ENCODE measurements around the gene BMP8A.
"Not testable (repeated sequence)": the region's sequence is repeated elsewhere in the genome, so short reads cannot be mapped to it uniquely, and the experiment has no call there.

BMP8A gene

GRCh38 chr1:39493043-39493810 lies 1.8 kb downstream of the BMP8A start:
- Mint-ChIP-seq H3K4me3 (peak overlapping the region; percentile 61), H3K27ac (peak overlapping the region; percentile 23), H3K27me3 (peaks cover 14% of the 10 kb centered on the region)
- not testable (repeated sequence) for H3K4me1 Mint-ChIP-seq, H3K36me3 Mint-ChIP-seq, H3K9me3 Mint-ChIP-seq

GRCh38 chr1:39494671-39495410 lies 3.4 kb downstream of the BMP8A start:
- Mint-ChIP-seq H3K27me3 (peaks cover 14% of the 10 kb centered on the region), H3K36me3 (no peaks in the 10 kb centered on the region), H3K4me1 (peaks cover 4% of the 10 kb centered on the region), H3K9me3 (no peaks in the 10 kb centered on the region), H3K27ac (no peak overlapping the region), H3K4me3 (no peak overlapping the region)

DNA sequence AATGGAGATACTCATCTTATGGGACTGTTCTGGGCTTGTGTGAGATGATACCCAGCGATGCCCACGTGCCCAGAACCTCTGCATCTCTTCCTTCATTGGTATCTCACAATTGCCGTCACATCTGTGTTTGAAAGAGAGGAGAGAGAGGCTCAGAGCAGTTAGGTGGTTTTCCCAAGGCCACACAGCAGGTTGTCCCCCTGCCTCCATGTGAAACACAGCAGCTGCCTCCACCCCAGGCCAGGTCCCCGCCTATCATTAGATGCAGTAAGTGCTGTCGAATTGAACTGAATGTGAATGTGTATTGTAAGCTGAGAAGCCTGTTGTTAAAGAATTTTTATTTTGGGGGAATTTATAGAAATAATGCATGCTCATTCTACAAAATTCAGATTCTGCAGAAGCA lies 5.1 kb downstream of the BMP8A start:
- not testable (repeated sequence) for H3K4me3 Mint-ChIP-seq, H3K4me1 Mint-ChIP-seq, H3K9me3 Mint-ChIP-seq, H3K36me3 Mint-ChIP-seq, H3K27ac Mint-ChIP-seq
- H3K27me3 Mint-ChIP-seq: peaks cover 12% of the 10 kb centered on the region

- Mint-ChIP-seq H3K4me1 (no peaks in the 10 kb centered on the region), H3K27ac (no peak overlapping the region), H3K4me3 (no peak overlapping the region), H3K36me3 (no peaks in the 10 kb centered on the region), H3K27me3 (peaks cover 11% of the 10 kb centered on the region), H3K9me3 (no peaks in the 10 kb centered on the region)
Measured at GRCh38 chr1:39497585-39497984, 6.1 kb downstream of the BMP8A start.

DNA sequence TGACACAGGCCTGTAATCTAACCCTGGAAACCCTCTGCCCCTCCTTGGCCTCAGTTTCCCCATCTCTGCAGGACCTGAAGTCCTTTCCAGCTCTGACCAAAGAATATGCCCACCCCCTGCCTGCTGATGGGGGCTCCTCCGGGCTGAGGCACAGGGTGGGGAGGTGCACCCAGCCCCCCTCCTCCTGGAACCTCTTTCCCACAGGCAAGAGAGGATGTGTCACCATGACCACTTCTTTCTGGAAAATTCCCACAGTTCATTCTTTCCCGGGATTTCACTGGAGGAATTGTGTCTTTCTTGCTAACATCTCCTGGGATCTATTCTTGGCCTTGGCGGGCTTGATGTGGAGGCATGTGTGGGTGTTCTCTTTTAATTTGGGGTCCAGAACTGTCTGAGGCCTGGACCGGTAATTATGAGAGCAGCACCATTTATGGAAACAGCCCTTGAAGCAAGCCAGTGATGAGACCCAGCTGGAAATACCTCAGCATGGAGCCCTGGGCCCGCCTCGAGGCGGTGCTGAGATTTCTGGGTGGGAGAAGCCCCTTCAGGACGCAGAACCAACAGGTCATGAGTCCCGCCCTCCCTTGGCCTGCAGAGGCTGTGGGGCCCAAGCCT lies 6.8 kb downstream of the BMP8A start:
- not testable (repeated sequence) for H3K27ac Mint-ChIP-seq, H3K9me3 Mint-ChIP-seq, H3K4me3 Mint-ChIP-seq, H3K4me1 Mint-ChIP-seq, H3K36me3 Mint-ChIP-seq, H3K27me3 Mint-ChIP-seq

DNA sequence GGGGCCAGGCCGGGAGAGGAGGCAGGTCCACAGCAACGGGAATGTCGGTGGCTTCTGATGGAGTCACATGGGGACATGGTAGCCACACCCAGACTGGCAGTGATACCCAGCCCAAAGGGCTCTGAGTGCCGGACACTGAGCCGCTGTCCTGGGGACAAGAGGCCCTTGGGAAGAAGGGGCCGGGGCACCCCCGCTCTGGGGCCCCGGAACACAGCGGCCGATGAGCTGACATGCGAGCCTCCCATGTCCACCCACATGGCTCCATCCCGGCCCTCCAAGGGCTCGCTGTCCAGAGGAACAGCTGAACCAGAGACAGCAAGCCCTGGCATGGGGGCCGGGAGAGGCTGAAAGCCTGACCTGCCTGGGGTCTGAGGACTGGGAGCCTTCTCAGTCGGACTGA lies 7.4 kb downstream of the BMP8A start:
- H3K4me3 Mint-ChIP-seq, H3K27me3 Mint-ChIP-seq, H3K9me3 Mint-ChIP-seq, H3K36me3 Mint-ChIP-seq, H3K27ac Mint-ChIP-seq, H3K4me1 Mint-ChIP-seq: not testable (repeated sequence)

DNA sequence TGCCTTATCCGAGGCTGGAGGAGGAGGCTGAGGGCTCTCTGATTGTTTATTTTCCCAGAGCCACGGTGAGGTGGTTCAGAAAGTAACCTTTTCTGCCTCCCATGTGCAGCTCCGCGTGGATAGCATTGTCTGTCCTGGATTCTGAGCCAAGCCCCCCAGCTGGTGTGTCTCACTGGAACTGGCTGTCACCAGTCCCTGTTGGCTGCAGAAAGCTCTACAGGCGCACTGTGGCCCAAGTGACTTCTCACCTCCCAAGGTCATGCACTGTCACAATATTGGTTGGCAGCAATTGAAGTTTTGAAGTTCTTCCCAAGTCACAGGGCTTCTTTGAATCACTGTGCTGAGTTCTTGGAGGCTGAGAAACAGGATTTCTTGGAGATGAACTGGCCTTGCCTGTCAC lies 8.2 kb downstream of the BMP8A start:
- H3K4me3 Mint-ChIP-seq: no peak overlapping the region
- no peaks in the 10 kb centered on the region for H3K4me1 Mint-ChIP-seq
- H3K27me3 Mint-ChIP-seq: no peaks in the 10 kb centered on the region
- no peaks in the 10 kb centered on the region for H3K36me3 Mint-ChIP-seq
- no peak overlapping the region for H3K27ac Mint-ChIP-seq
- no peaks in the 10 kb centered on the region for H3K9me3 Mint-ChIP-seq

DNA sequence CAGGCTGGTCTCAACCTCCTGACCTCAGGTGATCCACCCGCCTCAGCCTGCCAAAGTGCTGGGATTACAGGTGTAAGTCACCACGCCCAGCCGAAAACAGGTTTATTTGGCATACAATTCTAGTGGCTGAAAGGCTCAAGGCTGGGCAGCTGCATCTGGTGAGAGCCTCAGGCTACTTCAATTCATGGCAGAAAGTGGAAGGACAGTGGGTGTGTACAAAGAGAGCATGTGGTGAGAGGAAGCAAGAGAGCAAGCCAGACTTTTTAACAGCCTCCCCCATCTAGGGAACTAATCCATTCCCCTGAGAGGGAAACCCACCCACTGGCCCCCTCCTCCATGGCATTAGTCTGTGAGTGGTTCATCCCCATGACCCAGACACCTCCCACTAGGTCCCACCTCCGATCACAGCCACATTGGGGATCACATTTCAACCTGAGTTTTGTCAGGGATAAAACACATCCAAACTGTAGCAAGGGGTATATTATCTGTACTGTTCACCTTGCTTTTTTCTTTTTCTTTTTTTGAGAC lies 9.5 kb downstream of the BMP8A start:
- Mint-ChIP-seq H3K4me3 (no peak overlapping the region), H3K27me3 (no peaks in the 10 kb centered on the region), H3K9me3 (no peaks in the 10 kb centered on the region), H3K36me3 (no peaks in the 10 kb centered on the region), H3K27ac (no peak overlapping the region), H3K4me1 (no peaks in the 10 kb centered on the region)

- no peaks in the 10 kb centered on the region for H3K4me1 Mint-ChIP-seq
- no peak overlapping the region for H3K4me3 Mint-ChIP-seq
- no peaks in the 10 kb centered on the region for H3K36me3 Mint-ChIP-seq
- H3K27ac Mint-ChIP-seq: no peak overlapping the region
- no peaks in the 10 kb centered on the region for H3K27me3 Mint-ChIP-seq
- H3K9me3 Mint-ChIP-seq: no peaks in the 10 kb centered on the region
Measured at GRCh38 chr1:39501666-39502065, 10.2 kb downstream of the BMP8A start.

GRCh38 chr1:39504436-39504835 lies 13.0 kb downstream of the BMP8A start:
- H3K9me3 Mint-ChIP-seq, H3K4me3 Mint-ChIP-seq, H3K27me3 Mint-ChIP-seq, H3K4me1 Mint-ChIP-seq, H3K36me3 Mint-ChIP-seq, H3K27ac Mint-ChIP-seq: not testable (repeated sequence)

GRCh38 chr1:39505289-39505688 lies 13.9 kb downstream of the BMP8A start:
- no peaks in the 10 kb centered on the region for H3K9me3 Mint-ChIP-seq
- no peak overlapping the region for H3K4me3 Mint-ChIP-seq
- peaks cover 9% of the 10 kb centered on the region for H3K4me1 Mint-ChIP-seq
- H3K36me3 Mint-ChIP-seq: no peaks in the 10 kb centered on the region
- H3K27ac Mint-ChIP-seq: no peak overlapping the region
- H3K27me3 Mint-ChIP-seq: no peaks in the 10 kb centered on the region

DNA sequence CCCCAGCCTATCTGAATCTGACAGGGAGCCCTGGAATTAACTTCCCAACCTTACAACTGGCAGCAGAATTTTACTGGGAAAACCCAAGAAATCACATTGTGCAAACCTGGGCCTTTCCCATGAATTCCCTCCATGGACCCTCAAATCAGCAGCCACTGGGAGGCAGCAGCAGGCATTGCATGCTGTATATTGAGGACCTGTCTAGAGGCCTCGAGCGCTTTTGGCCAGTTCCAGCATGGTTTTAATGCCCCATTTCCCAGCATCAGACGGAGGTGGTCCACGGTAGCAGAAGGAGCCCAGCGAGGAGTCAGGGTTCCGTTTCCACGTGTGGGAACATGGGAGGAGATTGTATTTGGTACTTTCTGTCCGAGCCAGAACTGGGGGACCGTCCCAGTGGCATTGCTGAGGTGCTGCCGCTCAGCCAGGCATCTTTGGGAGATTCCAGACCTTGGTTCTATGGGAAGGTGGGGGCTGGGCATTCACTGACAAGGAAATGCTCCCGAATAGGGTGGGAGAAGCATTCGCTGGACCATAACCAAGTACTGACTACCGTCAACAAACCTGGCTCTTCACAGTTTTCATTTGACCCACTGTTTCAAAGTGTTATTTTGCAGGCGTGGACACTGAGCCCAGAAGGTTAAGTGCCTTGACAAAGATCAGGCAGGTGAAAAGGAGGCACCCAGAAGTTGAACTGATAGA lies 15.9 kb downstream of the BMP8A start:
- Mint-ChIP-seq H3K4me1 (peaks cover 13% of the 10 kb centered on the region), H3K36me3 (no peaks in the 10 kb centered on the region), H3K9me3 (no peaks in the 10 kb centered on the region), H3K27me3 (no peaks in the 10 kb centered on the region), H3K27ac (no peak overlapping the region), H3K4me3 (no peak overlapping the region)

DNA sequence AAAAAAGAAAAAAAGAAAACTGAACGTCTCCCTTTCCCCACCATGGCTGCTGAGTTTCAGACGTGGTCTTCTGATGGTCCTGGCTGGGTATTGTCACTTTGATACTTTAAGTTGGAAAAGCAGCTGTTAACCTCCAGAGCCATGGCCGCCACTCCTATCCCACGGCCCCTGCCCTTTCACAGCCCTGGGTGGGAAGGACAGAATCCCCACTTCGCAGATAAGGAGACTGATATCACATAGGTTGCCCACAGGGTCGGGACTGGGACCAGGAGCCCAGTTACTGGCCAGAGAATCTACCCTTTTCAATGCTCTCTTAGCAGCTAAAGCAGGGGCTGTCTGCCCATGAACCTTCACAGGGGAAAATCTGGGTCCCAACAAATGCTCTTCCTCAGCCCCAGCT lies 16.8 kb downstream of the BMP8A start:
- H3K4me1 Mint-ChIP-seq: peaks cover 13% of the 10 kb centered on the region
- no peaks in the 10 kb centered on the region for H3K9me3 Mint-ChIP-seq
- no peaks in the 10 kb centered on the region for H3K27me3 Mint-ChIP-seq
- H3K36me3 Mint-ChIP-seq: no peaks in the 10 kb centered on the region
- no peak overlapping the region for H3K4me3 Mint-ChIP-seq
- no peak overlapping the region for H3K27ac Mint-ChIP-seq

- no peaks in the 10 kb centered on the region for H3K27me3 Mint-ChIP-seq
- H3K9me3 Mint-ChIP-seq: no peaks in the 10 kb centered on the region
- H3K27ac Mint-ChIP-seq: no peak overlapping the region
- no peaks in the 10 kb centered on the region for H3K36me3 Mint-ChIP-seq
- H3K4me1 Mint-ChIP-seq: peaks cover 13% of the 10 kb centered on the region
- no peak overlapping the region for H3K4me3 Mint-ChIP-seq
Measured at GRCh38 chr1:39508857-39509305, 17.4 kb downstream of the BMP8A start.

DNA sequence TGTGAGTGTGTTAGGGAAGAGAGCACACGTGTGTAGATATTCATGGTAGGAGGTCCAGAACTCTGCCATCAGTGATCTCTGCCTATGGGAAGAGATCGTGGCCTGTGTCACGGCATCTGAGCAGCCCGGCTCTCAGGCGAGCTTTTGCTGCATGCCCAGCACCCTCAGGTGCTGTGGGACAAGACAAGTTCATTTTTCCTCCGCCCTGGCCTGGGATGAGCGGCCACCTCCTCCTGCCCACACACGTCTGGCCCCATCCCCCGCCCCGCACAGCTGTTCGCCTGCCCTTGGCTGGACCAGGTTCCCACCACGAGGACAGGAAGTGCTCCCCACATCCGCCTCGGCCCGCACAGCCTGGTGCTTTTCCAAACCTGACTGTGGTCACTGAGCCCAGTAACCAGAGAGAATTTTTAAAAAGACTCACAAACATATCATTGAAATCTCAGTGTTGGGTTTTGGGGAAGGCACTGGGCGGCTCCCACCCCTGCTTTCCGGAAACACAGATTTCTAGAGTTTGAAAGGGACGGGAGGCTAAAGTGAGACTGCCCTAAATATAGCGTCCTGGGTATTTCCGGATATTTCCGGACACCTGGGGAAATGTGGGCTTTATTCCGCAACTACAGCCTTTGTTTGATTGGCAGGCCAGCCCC lies 18.0 kb downstream of the BMP8A start:
- peaks cover 13% of the 10 kb centered on the region for H3K4me1 Mint-ChIP-seq
- H3K27me3 Mint-ChIP-seq: no peaks in the 10 kb centered on the region
- no peaks in the 10 kb centered on the region for H3K36me3 Mint-ChIP-seq
- H3K27ac Mint-ChIP-seq: peak overlapping the region; percentile 17
- H3K4me3 Mint-ChIP-seq: peak overlapping the region; percentile 55
- no peaks in the 10 kb centered on the region for H3K9me3 Mint-ChIP-seq

Data from activated naive CD4-positive, alpha-beta T cell treated with anti-CD3 and anti-CD28 coated beads, Interleukin-2, amount 50 U/mL, for 24 hours (primary cell).